Measurements from ENCODE around the gene MC2R. TPM values are rescaled to one million over a fixed set of nuclear protein-coding genes. Genes with fewer than 3 reads are reported as not detected.

The MC2R gene
- total and polyA plus RNA-seq, 2 of the 4 experiments (the other 2 are of a cell fraction) = not detected

DNA sequence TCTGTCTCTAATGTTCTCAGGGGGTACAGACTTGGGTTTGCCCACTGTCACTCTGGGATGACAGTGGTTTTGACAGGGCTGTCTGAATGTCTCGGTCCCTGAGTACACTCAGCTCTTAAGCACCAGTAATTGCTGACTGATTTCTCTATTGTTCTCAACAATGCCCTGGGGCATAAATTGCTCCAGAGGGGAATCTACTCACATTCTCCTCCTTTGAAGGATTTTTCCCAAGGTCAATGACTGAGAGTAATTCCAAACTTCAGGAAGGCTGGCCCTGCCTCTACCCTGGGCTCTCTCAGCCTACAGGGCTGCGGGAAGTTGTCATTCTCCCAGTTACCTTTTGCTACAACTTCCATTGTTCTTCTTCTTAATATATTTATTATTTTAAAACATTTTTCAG is 36.5 kb downstream of the MC2R start:
- no peak overlapping the region for H3K4ac ChIP-seq (ENCODE audit: low read depth, low read length)
- H4K8ac ChIP-seq (ENCODE audit: low read depth in 2 of 2, low read length in 2 of 2) = no peak overlapping the region
- DNase-seq (no peak), ATAC-seq (ENCODE audit: low read depth) (no peak)
- H4K5ac ChIP-seq (ENCODE audit: low read depth, low read length) = no peak overlapping the region
- H3K23ac ChIP-seq (ENCODE audit: low read depth, low read length) = no peak overlapping the region
- H3K56ac ChIP-seq (ENCODE audit: extremely low read depth, insufficient read depth, low read length) = no peak overlapping the region
- H2BK120ac ChIP-seq (ENCODE audit: low read depth, low read length) = no peak overlapping the region
- H3K9me1 ChIP-seq (ENCODE audit: insufficient read depth, low read length) = no peaks in the 10 kb centered on the region
- TF ChIP-seq CHD1 (IDR thresholded peaks at IDR 0.05; ENCODE audit: low read depth, low read length) (no peak), NFE2L2 (IDR thresholded peaks at IDR 0.05; ENCODE audit: low read depth, low read length) (no peak), MAZ (IDR thresholded peaks at IDR 0.05; ENCODE audit: borderline replicate concordance, low read depth, low read length) (no peak), ELK1 (IDR thresholded peaks at IDR 0.05; ENCODE audit: borderline replicate concordance, low read depth, low read length) (no peak), RCOR1 (IDR thresholded peaks at IDR 0.05; ENCODE audit: insufficient replicate concordance, low read length) (no peak), BHLHE40 (IDR thresholded peaks at IDR 0.05; ENCODE audit: low read depth, low read length) (no peak), POLR2A (IDR thresholded peaks at IDR 0.05; ENCODE audit: low read depth, low read length) (no peak), USF2 (IDR thresholded peaks at IDR 0.05; ENCODE audit: low read depth, low read length) (no peak), SMC3 (IDR thresholded peaks at IDR 0.05; ENCODE audit: low read depth, low read length) (no peak)
- TF ChIP-seq, protein P1, sequence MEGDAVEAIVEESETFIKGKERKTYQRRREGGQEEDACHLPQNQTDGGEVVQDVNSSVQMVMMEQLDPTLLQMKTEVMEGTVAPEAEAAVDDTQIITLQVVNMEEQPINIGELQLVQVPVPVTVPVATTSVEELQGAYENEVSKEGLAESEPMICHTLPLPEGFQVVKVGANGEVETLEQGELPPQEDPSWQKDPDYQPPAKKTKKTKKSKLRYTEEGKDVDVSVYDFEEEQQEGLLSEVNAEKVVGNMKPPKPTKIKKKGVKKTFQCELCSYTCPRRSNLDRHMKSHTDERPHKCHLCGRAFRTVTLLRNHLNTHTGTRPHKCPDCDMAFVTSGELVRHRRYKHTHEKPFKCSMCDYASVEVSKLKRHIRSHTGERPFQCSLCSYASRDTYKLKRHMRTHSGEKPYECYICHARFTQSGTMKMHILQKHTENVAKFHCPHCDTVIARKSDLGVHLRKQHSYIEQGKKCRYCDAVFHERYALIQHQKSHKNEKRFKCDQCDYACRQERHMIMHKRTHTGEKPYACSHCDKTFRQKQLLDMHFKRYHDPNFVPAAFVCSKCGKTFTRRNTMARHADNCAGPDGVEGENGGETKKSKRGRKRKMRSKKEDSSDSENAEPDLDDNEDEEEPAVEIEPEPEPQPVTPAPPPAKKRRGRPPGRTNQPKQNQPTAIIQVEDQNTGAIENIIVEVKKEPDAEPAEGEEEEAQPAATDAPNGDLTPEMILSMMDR (conservative IDR thresholded peaks at IDR 0.05; ENCODE audit: low read depth, low read length) = no peak
- H2BK15ac ChIP-seq (ENCODE audit: low read depth, low read length) = no peak overlapping the region
- in situ Hi-C loops (cut with MboI; ENCODE audit: low sequenced_read_pairs) = no loop called here
- no peak overlapping the region for H3K27ac ChIP-seq (ENCODE audit: insufficient read depth, low read length)
- no peak overlapping the region for H3K4me2 ChIP-seq (ENCODE audit: low read depth, low read length)
- H3K79me1 ChIP-seq (ENCODE audit: low read depth in 1 of 2, low read length in 2 of 2) = no peaks in the 10 kb centered on the region
- no peak overlapping the region for H3K9ac ChIP-seq (ENCODE audit: low read depth, low read length)
- H3K14ac ChIP-seq (replicated peaks; ENCODE audit: low read depth, low read length) = no peak overlapping the region
- intact Hi-C loops (cut with micrococcal nuclease) = no loop called here
- CTCF ChIA-PET = no interaction called here
- H2BK20ac ChIP-seq (ENCODE audit: low read depth, low read length) = no peak overlapping the region
- H3K36me3 ChIP-seq (ENCODE audit: control insufficient read depth, insufficient read depth, low read length) = no peaks in the 10 kb centered on the region
- H3K27me3 ChIP-seq (ENCODE audit: control insufficient read depth, insufficient read depth, low read length) = no peaks in the 10 kb centered on the region
- no peak overlapping the region for H2AFZ ChIP-seq (replicated peaks; ENCODE audit: low read length, poor library complexity)
- H2BK5ac ChIP-seq (ENCODE audit: low read depth, low read length, poor library complexity, severe bottlenecking) = no peak overlapping the region
- no TSS peak for BruUV-seq (replicated peaks)
- dilution Hi-C loops (cut with HindIII; ENCODE audit: low sequenced_read_pairs, unreplicated experiment) = no loop called here
- no peak overlapping the region for H2AK9ac ChIP-seq (replicated peaks; ENCODE audit: low read depth, low read length, poor library complexity)
- no peaks in the 10 kb centered on the region for H4K20me1 ChIP-seq (ENCODE audit: insufficient read depth, low read length)
- H3K9me3 ChIP-seq (ENCODE audit: control insufficient read depth, insufficient read depth, low read length) = peaks cover 14% of the 10 kb centered on the region
- H3K4me1 ChIP-seq (ENCODE audit: control insufficient read depth, insufficient read depth, low read length) = no peaks in the 10 kb centered on the region
- POLR2A ChIA-PET (ENCODE audit: unreplicated experiment) = no interaction called here
- no CpG with 5 or more reads among the region's 2 CpGs for WGBS, 2 experiments (ENCODE audit: extremely low coverage in 2 of 2, insufficient read length in 1 of 2)
- no peak overlapping the region for H2AK5ac ChIP-seq (ENCODE audit: low read depth, low read length)
- no peak overlapping the region for H3K4me3 ChIP-seq (ENCODE audit: insufficient read depth, low read depth, low read length)
- H4K91ac ChIP-seq (ENCODE audit: insufficient read depth, low read depth, low read length) = no peak overlapping the region
- H3K18ac ChIP-seq (ENCODE audit: low read depth, low read length) = no peak overlapping the region

All from IMR-90 (cell line).